ENCODE results near the gene SLC44A5. TPM values are rescaled to one million over a fixed set of nuclear protein-coding genes. Genes with fewer than 3 reads are reported as not detected.
"Not testable (repeated sequence)": the region's sequence is repeated elsewhere in the genome, so short reads cannot be mapped to it uniquely, and the experiment has no call there.

Gene SLC44A5
- total RNA-seq, 1 donor from 2014 or later: 5.3 TPM

GRCh38 chr1:75461808-75462325 is 149.0 kb downstream of the SLC44A5 start:
- no peak for DNase-seq (ENCODE audit: low spot score)

GRCh38 chr1:75449998-75450397 is 160.9 kb downstream of the SLC44A5 start:
- no peak for DNase-seq (ENCODE audit: low spot score)

DNA sequence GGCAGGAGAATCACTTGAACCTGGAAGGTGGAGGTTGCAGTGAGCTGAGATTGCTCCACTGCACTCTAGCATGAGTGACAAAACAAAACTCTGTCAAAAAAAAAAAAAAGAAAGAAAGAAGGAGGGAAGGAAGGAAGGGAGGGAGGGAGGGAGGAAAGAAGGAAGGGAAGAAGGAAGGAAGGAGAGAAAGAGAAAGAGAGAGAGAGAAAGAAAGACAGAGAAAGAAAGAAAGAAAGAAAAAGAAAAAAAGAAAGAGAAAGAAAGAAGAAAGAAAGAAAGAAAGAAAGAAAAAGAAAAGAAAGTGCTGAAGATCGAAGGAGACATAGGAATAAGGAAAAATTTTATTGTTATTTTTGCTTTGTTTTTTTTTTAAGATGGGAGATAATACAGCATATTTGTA is 166.7 kb downstream of the SLC44A5 start:
- DNase-seq (ENCODE audit: low spot score): no peak

DNA sequence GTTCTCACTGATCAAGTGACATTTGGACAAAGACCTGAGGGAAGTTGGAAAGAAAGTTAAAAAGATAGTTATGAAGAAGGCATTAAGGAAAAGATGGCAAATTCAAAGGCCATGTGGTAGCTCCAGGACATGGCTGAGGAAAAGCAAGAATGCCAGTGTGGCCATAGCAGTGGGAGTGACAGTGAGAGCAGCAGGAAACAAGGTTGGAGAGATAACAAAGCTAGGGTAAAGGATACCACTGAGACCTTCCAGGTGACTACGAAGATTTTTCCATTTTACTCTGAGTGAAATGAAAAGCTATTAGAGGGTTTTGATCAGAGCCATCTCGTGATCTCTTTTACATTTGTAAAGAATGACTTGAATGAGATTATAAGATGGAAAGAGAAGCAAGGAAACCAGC is 170.6 kb downstream of the SLC44A5 start:
- DNase-seq (ENCODE audit: low spot score): no peak

- DNase-seq (ENCODE audit: low spot score): no peak
Observed at GRCh38 chr1:75438355-75438754, 172.6 kb downstream of the SLC44A5 start.

DNA sequence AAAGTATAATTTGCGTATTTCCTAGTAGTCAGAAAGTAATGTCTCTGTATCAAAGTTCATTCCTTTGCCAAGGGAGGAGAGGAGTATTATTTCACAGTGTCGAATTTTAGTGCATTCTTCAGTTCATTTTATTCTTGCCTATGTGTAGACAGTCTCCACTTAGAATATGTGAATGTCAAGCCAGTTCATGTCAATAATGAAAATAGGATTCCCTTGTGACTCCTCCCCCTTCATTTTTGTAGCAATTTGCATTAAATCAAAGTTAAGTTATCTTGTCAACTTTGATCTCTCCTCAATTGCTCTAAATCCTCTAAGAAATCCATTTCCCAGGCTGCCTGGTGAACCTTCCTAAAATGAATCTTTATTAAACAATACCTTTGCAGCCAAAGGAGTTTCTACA is 179.1 kb downstream of the SLC44A5 start:
- no peak for DNase-seq (ENCODE audit: low spot score)

DNA sequence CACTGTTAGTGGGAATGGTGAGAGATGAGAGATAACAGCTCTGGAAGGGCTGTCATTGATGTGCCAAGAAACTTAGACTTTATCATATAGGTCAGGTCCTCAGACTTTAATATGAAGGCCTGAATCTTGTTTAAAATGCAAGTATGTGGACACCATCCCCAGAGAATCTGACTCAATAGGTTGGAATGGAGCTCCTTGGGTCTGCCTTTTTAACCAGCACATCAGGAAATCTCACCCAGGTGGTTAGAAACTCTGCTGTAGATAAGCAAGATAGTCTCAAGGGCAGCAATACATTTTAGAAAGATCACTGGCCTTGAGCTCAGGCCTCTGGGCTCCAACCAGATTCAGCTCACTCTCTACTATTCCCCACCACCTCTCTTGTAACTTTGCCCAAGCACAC is 180.4 kb downstream of the SLC44A5 start:
- no peak for DNase-seq (ENCODE audit: low spot score)

DNA sequence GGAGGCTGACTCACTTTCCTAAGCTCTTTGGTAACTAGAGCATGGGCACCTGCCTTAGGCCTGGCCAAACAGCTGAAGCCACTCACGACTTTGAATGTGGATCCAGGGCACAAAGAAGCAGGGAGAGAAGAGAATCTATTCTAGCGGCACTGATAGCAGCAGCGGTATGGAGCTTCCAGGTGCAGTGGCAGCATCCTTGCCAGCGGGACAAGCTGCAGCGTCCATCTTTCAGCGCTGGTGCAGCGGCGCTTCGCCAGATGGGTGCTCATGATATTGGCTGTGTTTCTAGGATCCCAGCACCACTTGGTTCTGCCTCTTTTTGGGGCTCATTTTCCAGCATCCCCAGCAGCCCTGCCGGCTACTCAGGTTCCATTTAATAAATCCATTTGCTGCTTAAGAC is 184.2 kb downstream of the SLC44A5 start:
- DNase-seq (ENCODE audit: low spot score): no peak

GRCh38 chr1:75425001-75425650 is 185.8 kb downstream of the SLC44A5 start:
- DNase-seq (ENCODE audit: low spot score): no peak

GRCh38 chr1:75423616-75424015 is 187.3 kb downstream of the SLC44A5 start:
- DNase-seq (ENCODE audit: low spot score): no peak

DNA sequence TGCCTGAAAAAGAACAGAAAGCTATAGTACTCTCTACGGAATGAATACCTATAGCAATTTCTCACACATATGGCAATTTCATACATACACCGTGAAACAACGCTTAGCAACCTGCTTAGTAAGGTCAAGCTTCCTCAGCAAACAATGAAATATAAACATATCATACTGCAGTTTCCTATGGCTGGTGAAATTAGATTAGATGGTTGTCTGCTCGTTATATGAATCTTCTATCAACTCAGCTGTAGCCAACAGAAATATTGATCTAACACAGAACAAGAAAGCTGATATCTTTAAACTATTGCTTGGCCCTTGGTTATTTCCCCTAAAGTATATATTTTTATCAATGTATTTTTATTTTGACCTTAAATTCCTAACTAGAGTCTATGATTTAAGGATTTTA is 187.8 kb downstream of the SLC44A5 start:
- no peak for DNase-seq (ENCODE audit: low spot score)

- no peak for DNase-seq (ENCODE audit: low spot score)
Observed at GRCh38 chr1:75421371-75421770, 189.5 kb downstream of the SLC44A5 start.

GRCh38 chr1:75415187-75415586 is 195.7 kb downstream of the SLC44A5 start:
- no peak for DNase-seq (ENCODE audit: low spot score)

- no peak for DNase-seq (ENCODE audit: low spot score)
Observed at GRCh38 chr1:75412616-75413015, 198.3 kb downstream of the SLC44A5 start.

- not testable (repeated sequence) for DNase-seq (ENCODE audit: low spot score)
Observed at GRCh38 chr1:75404681-75405080, 206.2 kb downstream of the SLC44A5 start.

DNA sequence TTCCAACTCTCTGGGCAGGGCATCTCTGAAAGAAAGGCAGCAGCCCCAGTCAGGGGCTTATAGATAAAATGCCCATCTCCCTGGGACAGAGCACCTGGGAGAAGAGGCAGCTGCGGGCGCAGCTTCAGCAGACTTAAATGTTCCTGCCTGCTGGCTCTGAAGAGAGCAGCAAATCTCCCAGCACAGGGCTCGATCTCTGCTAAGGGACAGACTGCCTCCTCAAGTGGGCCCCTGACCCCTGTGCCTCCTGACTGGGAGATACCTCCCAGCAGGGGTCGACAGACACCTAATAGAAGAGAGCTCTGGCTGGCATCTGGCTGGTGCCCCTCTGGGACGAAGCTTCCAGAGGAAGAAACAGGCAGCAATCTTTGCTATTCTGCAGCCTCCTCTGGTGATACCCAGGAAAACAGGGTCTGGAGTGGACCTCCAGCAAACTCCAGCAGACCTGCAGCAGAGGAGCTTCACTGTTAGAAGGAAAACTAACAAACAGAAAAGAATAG is 207.7 kb downstream of the SLC44A5 start:
- not testable (repeated sequence) for DNase-seq (ENCODE audit: low spot score)

DNA sequence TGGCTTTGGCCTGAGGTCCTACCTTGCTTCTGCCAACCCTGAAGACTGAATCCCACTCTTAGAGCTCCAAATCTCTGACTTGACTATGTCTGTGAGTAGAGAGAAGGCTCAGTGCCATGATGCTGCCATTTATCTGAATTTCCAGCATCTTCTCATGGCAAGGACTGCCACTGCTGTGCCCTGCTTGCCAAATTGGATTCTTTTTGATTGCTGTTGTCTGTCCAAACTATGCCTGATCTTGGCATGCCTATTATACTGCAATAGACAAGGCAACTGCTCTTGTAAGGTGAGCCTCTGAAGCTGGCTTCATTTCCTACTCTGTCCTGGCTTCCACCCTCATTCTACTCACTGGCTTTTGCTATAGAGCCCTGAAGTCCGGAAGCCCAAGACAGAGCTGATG is 210.2 kb downstream of the SLC44A5 start:
- DNase-seq (ENCODE audit: low spot score): no peak

GRCh38 chr1:75396745-75397144 is 214.2 kb downstream of the SLC44A5 start:
- DNase-seq (ENCODE audit: low spot score): no peak

GRCh38 chr1:75396260-75396659 is 214.7 kb downstream of the SLC44A5 start:
- DNase-seq (ENCODE audit: low spot score): no peak

- DNase-seq (ENCODE audit: low spot score): no peak
Observed at GRCh38 chr1:75394386-75395139, 216.4 kb downstream of the SLC44A5 start.

GRCh38 chr1:75392278-75392677 is 218.6 kb downstream of the SLC44A5 start:
- DNase-seq (ENCODE audit: low spot score): no peak

- DNase-seq (ENCODE audit: low spot score): not testable (repeated sequence)
Observed at GRCh38 chr1:75375476-75376447, 235.2 kb downstream of the SLC44A5 start.
